IMR-90 (cell line): ENCODE results near the gene ARHGAP21. TPM values are rescaled to one million over a fixed set of nuclear protein-coding genes. Genes with fewer than 3 reads are reported as not detected.

Experiments
- ATAC-seq: fragments of 200-7000 bp; cut with Tn5 transposase; 2 replicates; pipeline ENCODE4 v1.9.1; 2020; ENCODE audit warnings: low read depth, mild to moderate bottlenecking, moderate library complexity
- BruUV-seq: library from RNA; stranded (reverse); fragments of 400-500 nt; replicated peaks from 2 replicates; lab custom pipeline; 2021; lab: Mats Ljungman, UMichigan
- CTCF ChIA-PET: fragments of 300-600 bp; formaldehyde crosslinking; extraction: SDS; loops from one replicate; lab custom pipeline; 2021; ENCODE audit warnings: antibody characterized with exemption; lab: Yijun Ruan, JAX
- POLR2A ChIA-PET: fragments of 300-600 bp; sonication (Branson Sonifier 250); formaldehyde crosslinking; loops from one replicate; lab custom pipeline; 2022; ENCODE audit warnings: antibody characterized with exemption; ENCODE audit not compliant: unreplicated experiment; lab: Charles Lee
- DNase-seq: peaks from one replicate; pipeline ENCODE4 v3.0.0; 2013
- H2AFZ ChIP-seq: replicated peaks from 2 replicates; pipeline ENCODE3; 2013; ENCODE audit warnings: low read length, mild to moderate bottlenecking; ENCODE audit not compliant: poor library complexity
- H2AK5ac ChIP-seq: 2 replicates; pipeline ENCODE4 v1.6.1; 2013; ENCODE audit warnings: low read depth, low read length, inconsistent platforms
- H2AK9ac ChIP-seq: replicated peaks from 2 replicates; pipeline ENCODE3; 2013; ENCODE audit warnings: mild to moderate bottlenecking, low read depth, low read length, moderate library complexity; ENCODE audit not compliant: poor library complexity
- H2BK120ac ChIP-seq: 2 replicates; pipeline ENCODE4 v1.6.1; 2013; ENCODE audit warnings: low read depth, low read length, inconsistent platforms
- H2BK15ac ChIP-seq: 3 replicates; pipeline ENCODE4 v1.6.1; 2013; ENCODE audit warnings: low read depth, low read length, inconsistent platforms
- H2BK20ac ChIP-seq: 2 replicates; pipeline ENCODE4 v1.6.1; 2013; ENCODE audit warnings: low read depth, mild to moderate bottlenecking, inconsistent platforms, low read length, moderate library complexity
- H2BK5ac ChIP-seq: 2 replicates; pipeline ENCODE4 v1.6.1; 2013; ENCODE audit warnings: mild to moderate bottlenecking, low read depth, low read length, inconsistent platforms; ENCODE audit not compliant: poor library complexity, severe bottlenecking
- H3K14ac ChIP-seq: replicated peaks from 2 replicates; pipeline ENCODE4 v1.6.1; 2013; ENCODE audit warnings: low read depth, low read length, inconsistent platforms
- H3K18ac ChIP-seq: 2 replicates; pipeline ENCODE4 v1.6.1; 2013; ENCODE audit warnings: low read depth, low read length, control low read depth
- H3K23ac ChIP-seq: 2 replicates; pipeline ENCODE4 v1.6.1; 2013; ENCODE audit warnings: low read depth, low read length, inconsistent platforms
- H3K27ac ChIP-seq: 2 replicates; pipeline ENCODE4 v1.5.1; 2013; ENCODE audit warnings: mild to moderate bottlenecking, control low read depth, low read length; ENCODE audit not compliant: insufficient read depth
- H3K27me3 ChIP-seq: 2 replicates; pipeline ENCODE4 v1.6.1; 2013; ENCODE audit warnings: low read length; ENCODE audit not compliant: control insufficient read depth, insufficient read depth
- H3K36me3 ChIP-seq: 2 replicates; pipeline ENCODE4 v1.6.1; 2013; ENCODE audit warnings: low read length, mixed read lengths; ENCODE audit not compliant: control insufficient read depth, insufficient read depth
- H3K4ac ChIP-seq: 2 replicates; pipeline ENCODE4 v1.6.1; 2013; ENCODE audit warnings: low read depth, low read length, inconsistent platforms
- H3K4me1 ChIP-seq: 2 replicates; pipeline ENCODE4 v1.6.1; 2013; ENCODE audit warnings: low read length, mixed read lengths; ENCODE audit not compliant: control insufficient read depth, insufficient read depth
- H3K4me2 ChIP-seq: 2 replicates; pipeline ENCODE4 v1.6.1; 2013; ENCODE audit warnings: low read depth, mild to moderate bottlenecking, control low read depth, low read length, moderate library complexity
- H3K4me3 ChIP-seq: 2 replicates; pipeline ENCODE4 v1.5.1; 2013; ENCODE audit warnings: low read depth, mild to moderate bottlenecking, control low read depth, low read length, moderate library complexity; ENCODE audit not compliant: insufficient read depth
- H3K56ac ChIP-seq: 2 replicates; pipeline ENCODE4 v1.6.1; 2013; ENCODE audit warnings: low read length, inconsistent platforms; ENCODE audit not compliant: insufficient read depth; ENCODE audit errors: extremely low read depth
- H3K79me1 ChIP-seq, 2 experiments: 2 replicates each; pipeline ENCODE4 v1.6.1; 2013; ENCODE audit warnings: low read length in 2 of 2, inconsistent platforms in 1 of 2, low read depth in 1 of 2
- H3K9ac ChIP-seq: 2 replicates; pipeline ENCODE4 v1.6.1; 2013; ENCODE audit warnings: low read depth, low read length, control low read depth
- H3K9me1 ChIP-seq: 2 replicates; pipeline ENCODE4 v1.6.1; 2013; ENCODE audit warnings: low read length, inconsistent platforms; ENCODE audit not compliant: insufficient read depth
- H3K9me3 ChIP-seq: 2 replicates; pipeline ENCODE4 v1.6.1; 2013; ENCODE audit warnings: low read length; ENCODE audit not compliant: control insufficient read depth, insufficient read depth
- H4K20me1 ChIP-seq: 2 replicates; pipeline ENCODE4 v1.6.1; 2013; ENCODE audit warnings: low read length, inconsistent platforms; ENCODE audit not compliant: insufficient read depth
- H4K5ac ChIP-seq: 2 replicates; pipeline ENCODE4 v1.6.1; 2013; ENCODE audit warnings: mild to moderate bottlenecking, low read depth, low read length, control low read depth
- H4K8ac ChIP-seq, 2 experiments: 2 replicates each; pipeline ENCODE4 v1.6.1; 2013; ENCODE audit warnings: low read depth in 2 of 2, low read length in 2 of 2, control low read depth in 1 of 2, inconsistent platforms in 1 of 2
- H4K91ac ChIP-seq: 2 replicates; pipeline ENCODE4 v1.6.1; 2013; ENCODE audit warnings: low read depth, low read length, inconsistent platforms; ENCODE audit not compliant: insufficient read depth
- CEBPB ChIP-seq: IDR thresholded peaks from 2 replicates; pipeline ENCODE4 v1.6.1; 2012; ENCODE audit warnings: low read depth, low read length, improper control_type of control experiment
- CHD1 ChIP-seq: IDR thresholded peaks from 2 replicates; pipeline ENCODE4 v1.6.1; 2012; ENCODE audit warnings: low read depth, low read length, improper control_type of control experiment
- CTCF ChIP-seq: conservative IDR thresholded peaks from 2 replicates; pipeline ENCODE4 v1.5.1; 2012; ENCODE audit warnings: mild to moderate bottlenecking, low read depth, low read length, improper control_type of control experiment
- ELK1 ChIP-seq: fragments of 150-350 bp; IDR thresholded peaks from 2 replicates; pipeline ENCODE4 v1.6.1; 2016; ENCODE audit warnings: low read depth, mild to moderate bottlenecking, low read length, moderate library complexity, borderline replicate concordance
- FOS ChIP-seq: fragments of 150-350 bp; IDR thresholded peaks from 2 replicates; pipeline ENCODE4 v1.6.1; 2016; ENCODE audit warnings: low read depth, low read length
- MAZ ChIP-seq: IDR thresholded peaks from 2 replicates; pipeline ENCODE4 v1.6.1; 2012; ENCODE audit warnings: low read depth, mild to moderate bottlenecking, low read length, improper control_type of control experiment, moderate library complexity, borderline replicate concordance
- RCOR1 ChIP-seq: IDR thresholded peaks from 2 replicates; pipeline ENCODE4 v1.6.1; 2012; ENCODE audit warnings: mild to moderate bottlenecking, low read length, improper control_type of control experiment; ENCODE audit not compliant: insufficient replicate concordance
- RFX5 ChIP-seq: IDR thresholded peaks from 2 replicates; pipeline ENCODE4 v1.8.0; 2012; ENCODE audit warnings: low read depth, mild to moderate bottlenecking, low read length, moderate library complexity
- USF2 ChIP-seq: fragments of 150-350 bp; IDR thresholded peaks from 2 replicates; pipeline ENCODE4 v1.6.1; 2017; ENCODE audit warnings: mild to moderate bottlenecking, antibody characterized with exemption, low read length, low read depth
- WGBS, 2 experiments: methylation state at CpG; one replicate each; pipeline versions ENCODE4 v1.1.5 to v1.1.7; 2013; ENCODE audit warnings: missing lambda C conversion rate in 2 of 2; ENCODE audit not compliant: insufficient read length in 1 of 2; ENCODE audit errors: extremely low coverage in 2 of 2; 5-methylcytosine and 5-hydroxymethylcytosine counted together
- dilution Hi-C: fragments of 300-500 bp; cut with HindIII; formaldehyde crosslinking; loops from one replicate; pipeline ENCODE4 v1.14.3; 2018; ENCODE audit warnings: low sequenced_read_pairs; ENCODE audit not compliant: unreplicated experiment
- in situ Hi-C: fragments of 300-500 bp; cut with MboI; formaldehyde crosslinking; loops from 3 replicates; pipeline ENCODE4 v1.14.3; 2019; ENCODE audit warnings: low sequenced_read_pairs, inconsistent platforms, mixed read lengths
- intact Hi-C: fragments of 100-400 bp; cut with micrococcal nuclease; formaldehyde crosslinking; loops from 2 replicates; pipeline ENCODE4 v1.10.0; 2022
- polyA plus RNA-seq, 3 experiments: library from polyadenylated mRNA; depleted of rRNA; stranded (reverse); fragments of >200 nt; gene quantifications; 2 replicates each; pipeline ENCODE4 v1.2.3, GENCODE V29; 2012; ENCODE audit warnings: low replicate concordance in 1 of 3
- total RNA-seq: library from RNA; depleted of rRNA; stranded (reverse); fragments of >200 nt; gene quantifications from 2 replicates; pipeline ENCODE4 v1.2.3, GENCODE V29; 2012

ARHGAP21 gene
- total and polyA plus RNA-seq, 2 of the 4 experiments (the other 2 are of a cell fraction): 43.3 to 94.3 TPM

GRCh38 chr10:24698270-24698669 lies 25.4 kb downstream of the ARHGAP21 start:
- ChIA-PET POLR2A (no interaction called here), CTCF (no interaction called here)
- Histone ChIP-seq H3K4me3 (no peak overlapping the region), H3K4me1 (peaks cover 13% of the 10 kb centered on the region), H2AK9ac (no peak overlapping the region), H2AFZ (no peak overlapping the region), H2AK5ac (no peak overlapping the region), H3K9ac (no peak overlapping the region), H2BK120ac (no peak overlapping the region), H3K4ac (no peak overlapping the region), H3K27ac (no peak overlapping the region), H3K56ac (no peak overlapping the region), H4K8ac (no peak overlapping the region), H2BK15ac (no peak overlapping the region), H2BK5ac (no peak overlapping the region), H3K14ac (no peak overlapping the region), H3K9me3 (no peaks in the 10 kb centered on the region), H3K9me1 (peaks cover 29% of the 10 kb centered on the region), H3K23ac (no peak overlapping the region), H2BK20ac (no peak overlapping the region), H3K79me1 (peaks cover 28 to 79% of the 10 kb centered on the region in 2 experiments), H3K18ac (no peak overlapping the region), H3K4me2 (no peak overlapping the region), H4K5ac (no peak overlapping the region; the same call in 1 of the 2 replicates), H3K36me3 (no peaks in the 10 kb centered on the region), H4K20me1 (peaks cover 75% of the 10 kb centered on the region), H4K91ac (no peak overlapping the region), H3K27me3 (no peaks in the 10 kb centered on the region)
- in situ Hi-C loops: no loop called here
- no peak for DNase-seq
- dilution Hi-C loops: no loop called here
- no CpG with 5 or more reads among the region's 3 CpGs for WGBS, 2 experiments
- BruUV-seq: no TSS peak
- intact Hi-C loops: no loop called here
- TF ChIP-seq CHD1 (no peak), CEBPB (no peak), ELK1 (no peak), RFX5 (no peak), CTCF (no peak), FOS (no peak), USF2 (no peak), RCOR1 (no peak), MAZ (no peak)
- ATAC-seq: no peak
